ENCODE data around the gene TXN2. TPM values are rescaled to one million over a fixed set of nuclear protein-coding genes. Genes with fewer than 3 reads are reported as not detected.

TXN2 gene
- total RNA-seq, 2 donors from 2014 or later: 26.7 to 31.4 TPM

GRCh38 chr22:36510966-36511881, 29.8 kb upstream of the TXN2 start:
- no peak overlapping the region for H3K27ac ChIP-seq
- peaks cover 53% of the 10 kb centered on the region for H3K36me3 ChIP-seq
- no peak for DNase-seq (ENCODE audit: low spot score)

DNA sequence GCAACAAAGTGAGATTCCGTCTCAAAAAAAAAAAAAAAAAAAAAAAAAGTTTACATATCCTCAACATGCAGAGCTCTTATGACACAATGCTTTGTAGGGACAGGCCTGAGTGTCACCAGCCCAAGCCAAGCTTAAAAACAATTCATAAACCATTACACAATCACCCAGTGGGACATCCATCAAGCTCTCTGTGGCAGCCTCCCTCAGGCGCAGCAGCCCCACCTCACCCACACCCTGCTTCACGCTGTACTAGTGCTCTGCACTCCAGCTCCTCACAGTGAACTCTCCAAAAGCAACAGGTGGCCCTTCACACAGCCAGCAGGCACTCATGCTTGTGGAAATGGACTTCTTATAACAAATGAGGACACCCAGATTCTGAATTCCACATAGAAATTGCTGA, 28.9 kb upstream of the TXN2 start:
- ATAC-seq (ENCODE audit: insufficient number of reproducible peaks, low FRiP score, low read depth) (no peak), DNase-seq (ENCODE audit: low spot score) (no peak)

More at GRCh38 chr22:36510966-36511881, 29.8 kb upstream of the TXN2 start:
- no peaks in the 10 kb centered on the region for H3K27me3 ChIP-seq (replicated peaks; ENCODE audit: insufficient read depth)
- H3K4me3 ChIP-seq: no peak overlapping the region
- no peaks in the 10 kb centered on the region for H3K9me3 ChIP-seq
- peaks cover 4 to 19% of the 10 kb centered on the region in 2 donors for H3K4me1 ChIP-seq (ENCODE audit: control insufficient read depth in 1 of 2, low read depth in 2 of 2)
- TF ChIP-seq, protein P1, sequence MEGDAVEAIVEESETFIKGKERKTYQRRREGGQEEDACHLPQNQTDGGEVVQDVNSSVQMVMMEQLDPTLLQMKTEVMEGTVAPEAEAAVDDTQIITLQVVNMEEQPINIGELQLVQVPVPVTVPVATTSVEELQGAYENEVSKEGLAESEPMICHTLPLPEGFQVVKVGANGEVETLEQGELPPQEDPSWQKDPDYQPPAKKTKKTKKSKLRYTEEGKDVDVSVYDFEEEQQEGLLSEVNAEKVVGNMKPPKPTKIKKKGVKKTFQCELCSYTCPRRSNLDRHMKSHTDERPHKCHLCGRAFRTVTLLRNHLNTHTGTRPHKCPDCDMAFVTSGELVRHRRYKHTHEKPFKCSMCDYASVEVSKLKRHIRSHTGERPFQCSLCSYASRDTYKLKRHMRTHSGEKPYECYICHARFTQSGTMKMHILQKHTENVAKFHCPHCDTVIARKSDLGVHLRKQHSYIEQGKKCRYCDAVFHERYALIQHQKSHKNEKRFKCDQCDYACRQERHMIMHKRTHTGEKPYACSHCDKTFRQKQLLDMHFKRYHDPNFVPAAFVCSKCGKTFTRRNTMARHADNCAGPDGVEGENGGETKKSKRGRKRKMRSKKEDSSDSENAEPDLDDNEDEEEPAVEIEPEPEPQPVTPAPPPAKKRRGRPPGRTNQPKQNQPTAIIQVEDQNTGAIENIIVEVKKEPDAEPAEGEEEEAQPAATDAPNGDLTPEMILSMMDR (IDR thresholded peaks at IDR 0.05): peak; percentile 49
- no peak for ATAC-seq (ENCODE audit: insufficient number of reproducible peaks, low FRiP score, low read depth)

GRCh38 chr22:36507518-36508010, 26.1 kb upstream of the TXN2 start:
- TF ChIP-seq, protein P1 (IDR thresholded peaks at IDR 0.05): no peak
- Histone ChIP-seq H3K27ac (peak overlapping the region; percentile 35 to 51), H3K4me3 (peak overlapping the region; percentile 69), H3K9me3 (no peaks in the 10 kb centered on the region), H3K4me1 (ENCODE audit: control insufficient read depth in 1 of 2, low read depth in 2 of 2) (peaks cover 4 to 26% of the 10 kb centered on the region in 2 donors), H3K36me3 (peaks cover 19% of the 10 kb centered on the region), H3K27me3 (replicated peaks; ENCODE audit: insufficient read depth) (no peaks in the 10 kb centered on the region)
- DNase-seq (ENCODE audit: low spot score) (no peak), ATAC-seq (ENCODE audit: insufficient number of reproducible peaks, low FRiP score, low read depth) (no peak)

More for the DNA sequence above, 28.9 kb upstream of the TXN2 start:
- H3K36me3 ChIP-seq: peaks cover 45% of the 10 kb centered on the region
- H3K4me1 ChIP-seq (ENCODE audit: control insufficient read depth in 1 of 2, low read depth in 2 of 2): peaks cover 4 to 22% of the 10 kb centered on the region in 2 donors
- no peak overlapping the region for H3K4me3 ChIP-seq
- TF ChIP-seq, protein P1 (IDR thresholded peaks at IDR 0.05): no peak
- no peak overlapping the region for H3K27ac ChIP-seq
- no peaks in the 10 kb centered on the region for H3K27me3 ChIP-seq (replicated peaks; ENCODE audit: insufficient read depth)
- no peaks in the 10 kb centered on the region for H3K9me3 ChIP-seq

- DNase-seq (ENCODE audit: low spot score) (peak; percentile 59), ATAC-seq (ENCODE audit: insufficient number of reproducible peaks, low FRiP score, low read depth) (peak; percentile 81)
- TF ChIP-seq, protein P1 (IDR thresholded peaks at IDR 0.05): no peak
- Histone ChIP-seq H3K36me3 (peaks cover 13% of the 10 kb centered on the region), H3K4me1 (ENCODE audit: control insufficient read depth in 1 of 2, low read depth in 2 of 2) (peaks cover 4 to 26% of the 10 kb centered on the region in 2 donors), H3K4me3 (peak within 1 kb of the TSS; percentile 69), H3K27me3 (replicated peaks; ENCODE audit: insufficient read depth) (no peaks in the 10 kb centered on the region), H3K9me3 (no peaks in the 10 kb centered on the region), H3K27ac (peak within 1 kb of the TSS; percentile 35 to 51)
These were observed 25.4 kb upstream of the TXN2 start, which contains the start of gene FOXRED2 for GRCh38 chr22:36506637-36507517. FOXRED2 (minus strand) TSS chr22:36507040; CDS start chr22:36506422, 618 bp downstream.
